CD8-positive, alpha-beta memory T cell (primary cell): ENCODE measurements around the gene HTR3C. TPM values are rescaled to one million over a fixed set of nuclear protein-coding genes. Genes with fewer than 3 reads are reported as not detected.

Source experiments
- CTCF ChIA-PET: fragments of 350-600 bp; sonication (Branson Sonifier 250); formaldehyde crosslinking; loops from one replicate; lab custom pipeline; 2021; ENCODE audit warnings: antibody characterized with exemption; lab: Charles Lee
- POLR2A ChIA-PET: fragments of 350-600 bp; sonication (Branson Sonifier 250); formaldehyde crosslinking; loops from one replicate; lab custom pipeline; 2021; ENCODE audit warnings: antibody characterized with exemption; lab: Charles Lee
- DNase-seq, 5 donors: peaks; one replicate each; pipeline versions ENCODE4 v3.0.0 to v3.0.0-alpha.2; 2020 to 2022; ENCODE audit warnings: mixed read lengths in 1 of 5
- H3K27ac ChIP-seq: one replicate; pipeline ENCODE4 v1.7.0; 2013; ENCODE audit warnings: low read depth, mild to moderate bottlenecking, low read length, moderate library complexity
- H3K27me3 ChIP-seq: 2 replicates; pipeline ENCODE4 v1.7.0; 2013; ENCODE audit warnings: low read length, mild to moderate bottlenecking; ENCODE audit not compliant: insufficient read depth, poor library complexity, severe bottlenecking
- H3K36me3 ChIP-seq: 2 replicates; pipeline ENCODE4 v1.7.0; 2013; ENCODE audit warnings: mild to moderate bottlenecking, low read length, moderate library complexity; ENCODE audit not compliant: insufficient read depth
- H3K4me1 ChIP-seq: 2 replicates; pipeline ENCODE4 v1.7.0; 2013; ENCODE audit warnings: mild to moderate bottlenecking, low read length, moderate library complexity; ENCODE audit not compliant: insufficient read depth
- H3K4me3 ChIP-seq: 2 replicates; pipeline ENCODE4 v1.7.0; 2013; ENCODE audit warnings: mild to moderate bottlenecking, low read length
- H3K9me3 ChIP-seq: 2 replicates; pipeline ENCODE4 v1.7.0; 2013; ENCODE audit warnings: mild to moderate bottlenecking, low read length
- H3K27ac Mint-ChIP-seq, 8 donors: one replicate each; pipeline ENCODE4 v1.8.0; 2020 to 2021; ENCODE audit warnings: mixed read lengths in 8 of 8, mild to moderate bottlenecking in 6 of 8, inconsistent platforms in 3 of 8, moderate library complexity in 3 of 8
- H3K27me3 Mint-ChIP-seq, 2 donors: one replicate each; pipeline ENCODE4 v1.8.0; 2020 to 2021; ENCODE audit warnings: mixed read lengths in 2 of 2, mild to moderate bottlenecking in 1 of 2, moderate library complexity in 1 of 2
- H3K36me3 Mint-ChIP-seq, 3 donors: one replicate each; pipeline ENCODE4 v1.8.0; 2020 to 2021; ENCODE audit warnings: mixed read lengths in 3 of 3, inconsistent platforms in 1 of 3, mild to moderate bottlenecking in 1 of 3
- H3K4me1 Mint-ChIP-seq, 3 donors: one replicate each; pipeline ENCODE4 v1.8.0; 2020 to 2021; ENCODE audit warnings: mixed read lengths in 3 of 3, inconsistent platforms in 1 of 3, mild to moderate bottlenecking in 1 of 3
- H3K4me3 Mint-ChIP-seq, 7 donors: one replicate each; pipeline ENCODE4 v1.8.0; 2020 to 2021; ENCODE audit warnings: mixed read lengths in 7 of 7, mild to moderate bottlenecking in 6 of 7, moderate library complexity in 4 of 7, inconsistent platforms in 2 of 7
- H3K9me3 Mint-ChIP-seq, 5 donors: one replicate each; pipeline ENCODE4 v1.8.0; 2020 to 2022; ENCODE audit warnings: mixed read lengths in 5 of 5, mild to moderate bottlenecking in 3 of 5, moderate library complexity in 2 of 5, inconsistent platforms in 1 of 5
- polyA plus RNA-seq: library from polyadenylated mRNA; unstranded; fragments of 300-500 nt; fragmentation: Illumina TruSeq; gene quantifications from one replicate; pipeline ENCODE4 v1.2.3, GENCODE V29; 2021
- total RNA-seq, 2 experiments: library from RNA; stranded (reverse); gene quantifications; one replicate each; pipeline ENCODE4 v1.2.3, GENCODE V29; 2021

HTR3C gene
- total and polyA plus RNA-seq, 3 experiments from 2014 or later: not detected

DNA sequence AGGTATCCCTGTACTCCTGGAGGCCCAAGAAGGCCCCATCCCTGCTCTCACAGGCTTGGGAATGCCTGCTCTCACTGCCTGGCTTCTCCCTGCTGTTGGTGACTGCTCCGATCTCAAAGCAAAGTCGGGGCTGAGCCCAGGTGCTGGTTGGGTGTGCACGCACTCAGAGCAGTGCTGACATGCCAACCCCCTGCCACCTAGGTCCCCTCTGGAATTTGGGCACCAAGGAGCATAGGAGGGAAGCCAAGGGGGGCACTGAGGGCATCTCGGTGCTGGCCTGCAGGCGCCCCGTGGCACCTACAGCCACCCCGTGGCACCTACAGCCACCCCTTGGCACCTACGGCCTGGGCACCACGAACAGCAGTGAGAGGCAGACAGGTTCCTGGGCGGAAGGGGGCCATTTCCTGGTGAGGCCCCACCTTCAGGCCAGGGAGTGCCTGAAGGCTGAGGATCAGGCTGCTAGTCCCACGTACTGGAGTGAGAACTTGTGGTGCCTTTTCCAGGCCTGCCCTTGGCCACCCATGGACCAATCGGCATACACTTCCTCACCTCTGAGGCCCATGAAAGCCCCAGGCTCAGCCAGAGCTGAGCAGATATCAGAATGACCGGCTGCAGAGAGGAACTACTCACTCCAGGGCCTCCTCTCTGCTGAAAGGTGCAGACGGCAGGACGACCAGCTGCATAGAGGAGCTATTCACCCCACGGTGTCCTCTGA is 28.4 kb downstream of the HTR3C start:
- ChIA-PET CTCF (no interaction called here), POLR2A (no interaction called here)
- Mint-ChIP-seq H3K27ac (no peak overlapping the region), H3K36me3 (peaks cover 0 to 6% (median 3%) of the 10 kb centered on the region in 3 donors), H3K4me3 (no peak overlapping the region), H3K27me3 (peaks cover 0 to 4% of the 10 kb centered on the region in 2 donors), H3K9me3 (peaks cover 4 to 13% (median 11%) of the 10 kb centered on the region in 5 donors), H3K4me1 (peaks cover 6 to 8% (median 7%) of the 10 kb centered on the region in 3 donors)
- Histone ChIP-seq H3K27me3 (no peaks in the 10 kb centered on the region), H3K36me3 (no peaks in the 10 kb centered on the region), H3K27ac (no peak overlapping the region), H3K9me3 (no peaks in the 10 kb centered on the region), H3K4me1 (no peaks in the 10 kb centered on the region), H3K4me3 (no peak overlapping the region)
- DNase-seq: no peak

- Mint-ChIP-seq H3K36me3 (peaks cover 0 to 10% (median 3%) of the 10 kb centered on the region in 3 donors), H3K9me3 (peaks cover 4 to 14% (median 13%) of the 10 kb centered on the region in 5 donors), H3K4me1 (peaks cover 6 to 8% (median 7%) of the 10 kb centered on the region in 3 donors), H3K27me3 (peaks cover 0 to 1% of the 10 kb centered on the region in 2 donors), H3K27ac (no peak overlapping the region), H3K4me3 (no peak overlapping the region)
- DNase-seq: no peak
- POLR2A ChIA-PET: no interaction called here
- CTCF ChIA-PET: no interaction called here
- no peaks in the 10 kb centered on the region for H3K9me3 ChIP-seq
- H3K4me3 ChIP-seq: no peak overlapping the region
- H3K4me1 ChIP-seq: no peaks in the 10 kb centered on the region
- H3K36me3 ChIP-seq: no peaks in the 10 kb centered on the region
- H3K27me3 ChIP-seq: no peaks in the 10 kb centered on the region
- H3K27ac ChIP-seq: no peak overlapping the region
These were observed 29.2 kb downstream of the HTR3C start for GRCh38 chr3:184082034-184082433.

- DNase-seq: no peak
- H3K9me3 ChIP-seq: no peaks in the 10 kb centered on the region
- H3K36me3 Mint-ChIP-seq: peaks cover 0 to 10% (median 3%) of the 10 kb centered on the region in 3 donors
- H3K9me3 Mint-ChIP-seq: peaks cover 4 to 16% (median 13%) of the 10 kb centered on the region in 5 donors
- no peaks in the 10 kb centered on the region for H3K27me3 Mint-ChIP-seq
- no peak overlapping the region for H3K4me3 Mint-ChIP-seq
- H3K4me1 ChIP-seq: no peaks in the 10 kb centered on the region
- no peak overlapping the region for H3K27ac ChIP-seq
- peaks cover 6 to 8% (median 7%) of the 10 kb centered on the region in 3 donors for H3K4me1 Mint-ChIP-seq
- ChIA-PET POLR2A (no interaction called here), CTCF (no interaction called here)
- no peak overlapping the region for H3K4me3 ChIP-seq
- H3K27me3 ChIP-seq: no peaks in the 10 kb centered on the region
- H3K27ac Mint-ChIP-seq: no peak overlapping the region
- no peaks in the 10 kb centered on the region for H3K36me3 ChIP-seq
These were observed 29.6 kb downstream of the HTR3C start for GRCh38 chr3:184082465-184082864.

DNA sequence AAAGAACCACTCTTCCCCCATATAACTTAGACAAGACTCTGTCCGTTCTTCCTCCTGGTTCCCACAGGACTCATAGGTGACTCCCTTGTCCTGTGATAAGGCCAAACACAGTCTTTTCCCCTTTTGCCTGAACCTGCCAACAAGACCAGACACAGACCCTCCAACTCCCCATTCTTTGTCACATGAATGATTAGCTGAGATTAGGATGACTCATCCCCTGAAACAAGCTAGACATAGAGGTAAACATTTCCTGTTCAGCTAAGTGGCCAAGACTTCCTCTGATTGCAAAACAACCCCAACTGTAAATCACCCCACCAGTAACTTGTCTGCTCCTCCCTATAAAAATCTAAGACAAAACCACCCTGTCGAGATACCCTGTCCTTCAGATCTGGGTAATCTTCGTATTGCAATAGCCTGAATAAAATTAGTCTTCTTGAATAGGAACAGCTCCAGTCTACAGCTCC is 32.6 kb downstream of the HTR3C start:
- H3K9me3 ChIP-seq: no peaks in the 10 kb centered on the region
- Mint-ChIP-seq H3K4me1 (peaks cover 6 to 8% (median 7%) of the 10 kb centered on the region in 3 donors), H3K27ac (peak overlapping the region in 2 of 8 donors; percentile 5 to 74), H3K36me3 (peaks cover 0 to 10% (median 3%) of the 10 kb centered on the region in 3 donors), H3K9me3 (peaks cover 6 to 17% (median 13%) of the 10 kb centered on the region in 5 donors), H3K4me3 (no peak overlapping the region), H3K27me3 (no peaks in the 10 kb centered on the region)
- no peak for DNase-seq
- H3K4me3 ChIP-seq: no peak overlapping the region
- no peaks in the 10 kb centered on the region for H3K27me3 ChIP-seq
- no peaks in the 10 kb centered on the region for H3K4me1 ChIP-seq
- H3K36me3 ChIP-seq: no peaks in the 10 kb centered on the region
- ChIA-PET POLR2A (no interaction called here), CTCF (no interaction called here)
- H3K27ac ChIP-seq: no peak overlapping the region

GRCh38 chr3:184092199-184092598 is 39.4 kb downstream of the HTR3C start:
- no peaks in the 10 kb centered on the region for H3K36me3 ChIP-seq
- Mint-ChIP-seq H3K27me3 (peaks cover 20% of the 10 kb centered on the region in 2 donors), H3K4me1 (no peaks in the 10 kb centered on the region), H3K27ac (no peak overlapping the region), H3K9me3 (peaks cover 18 to 29% (median 26%) of the 10 kb centered on the region in 5 donors), H3K4me3 (no peak overlapping the region), H3K36me3 (peaks cover 0 to 14% (median 0%) of the 10 kb centered on the region in 3 donors)
- H3K9me3 ChIP-seq: no peaks in the 10 kb centered on the region
- H3K27me3 ChIP-seq: no peaks in the 10 kb centered on the region
- H3K27ac ChIP-seq: no peak overlapping the region
- H3K4me1 ChIP-seq: no peaks in the 10 kb centered on the region
- no peak for DNase-seq
- ChIA-PET POLR2A (no interaction called here), CTCF (no interaction called here)
- no peak overlapping the region for H3K4me3 ChIP-seq

- no peak for DNase-seq
- peaks cover 11 to 18% (median 15%) of the 10 kb centered on the region in 5 donors for H3K9me3 Mint-ChIP-seq
- Histone ChIP-seq H3K27me3 (no peaks in the 10 kb centered on the region), H3K4me3 (no peak within 1 kb of the TSS), H3K36me3 (no peaks in the 10 kb centered on the region), H3K9me3 (no peaks in the 10 kb centered on the region), H3K4me1 (no peaks in the 10 kb centered on the region), H3K27ac (no peak within 1 kb of the TSS)
- peaks cover 18 to 22% of the 10 kb centered on the region in 2 donors for H3K27me3 Mint-ChIP-seq
- H3K4me3 Mint-ChIP-seq: no peak within 1 kb of the TSS
- CTCF ChIA-PET: no interaction called here
- no peaks in the 10 kb centered on the region for H3K4me1 Mint-ChIP-seq
- H3K27ac Mint-ChIP-seq: no peak within 1 kb of the TSS
- H3K36me3 Mint-ChIP-seq: peaks cover 0 to 10% (median 0%) of the 10 kb centered on the region in 3 donors
- POLR2A ChIA-PET: no interaction called here
These were observed 44.0 kb downstream of the HTR3C start, which contains the start of gene HTR3E for GRCh38 chr3:184096811-184097383. Gene HTR3E (plus strand): TSS chr3:184097064. CDS start chr3:184097530, 466 bp downstream.

GRCh38 chr3:184097556-184097955 is 44.7 kb downstream of the HTR3C start:
- ChIA-PET POLR2A (no interaction called here), CTCF (no interaction called here)
- no peaks in the 10 kb centered on the region for H3K4me1 Mint-ChIP-seq
- peaks cover 14 to 19% of the 10 kb centered on the region in 2 donors for H3K27me3 Mint-ChIP-seq
- no peaks in the 10 kb centered on the region for H3K36me3 ChIP-seq
- no peaks in the 10 kb centered on the region for H3K4me1 ChIP-seq
- H3K9me3 ChIP-seq: no peaks in the 10 kb centered on the region
- H3K4me3 ChIP-seq: no peak overlapping the region
- H3K27me3 ChIP-seq: no peaks in the 10 kb centered on the region
- no peak overlapping the region for H3K27ac ChIP-seq
- DNase-seq: no peak
- H3K36me3 Mint-ChIP-seq: peaks cover 0 to 6% (median 0%) of the 10 kb centered on the region in 3 donors
- H3K27ac Mint-ChIP-seq: no peak overlapping the region
- H3K9me3 Mint-ChIP-seq: peaks cover 4 to 11% (median 8%) of the 10 kb centered on the region in 5 donors
- H3K4me3 Mint-ChIP-seq: no peak overlapping the region
